ENCODE results near the gene TBC1D21.

The TBC1D21 gene

DNA sequence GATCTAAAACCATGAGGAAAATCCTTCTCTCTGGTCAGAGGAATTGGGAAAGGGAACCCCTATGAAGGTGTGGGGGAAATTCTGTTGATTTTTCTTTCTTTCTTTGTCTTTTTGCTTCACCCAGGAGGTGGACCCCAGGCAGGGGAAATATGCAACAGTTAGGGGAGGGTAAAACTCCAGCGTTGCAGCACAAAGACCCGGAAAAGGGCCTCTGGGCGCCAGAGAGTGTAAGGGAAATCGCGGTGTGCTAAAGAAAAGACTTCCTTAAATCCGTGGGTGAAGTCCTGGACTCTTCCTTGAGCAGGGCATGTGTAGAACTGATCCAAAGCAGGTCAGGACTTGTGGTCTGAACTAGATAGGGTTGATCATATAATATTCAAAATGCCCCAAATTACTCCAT is 11.1 kb upstream of the TBC1D21 start:
- no peak for DNase-seq (ENCODE audit: low spot score)

DNA sequence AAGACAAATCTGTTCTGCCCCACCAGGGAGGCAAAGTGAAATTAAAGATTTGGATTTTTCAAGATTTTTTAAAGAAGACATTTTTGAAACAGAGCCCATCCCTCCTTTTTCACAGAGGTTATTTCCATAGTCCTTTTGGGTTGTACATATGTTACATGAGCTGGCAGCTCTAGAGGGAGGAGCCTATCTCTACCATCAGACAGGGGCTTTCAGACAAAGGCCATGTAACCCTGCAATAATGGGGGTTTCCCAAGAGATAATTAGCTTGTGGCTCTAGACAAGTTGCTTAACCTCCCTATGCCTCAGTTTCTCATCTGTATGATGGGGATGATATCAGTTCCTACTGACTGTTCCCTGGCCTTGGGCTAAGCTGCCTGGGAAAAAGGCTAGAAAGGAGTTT is 8.0 kb upstream of the TBC1D21 start:
- no peak for DNase-seq (ENCODE audit: low spot score)

DNA sequence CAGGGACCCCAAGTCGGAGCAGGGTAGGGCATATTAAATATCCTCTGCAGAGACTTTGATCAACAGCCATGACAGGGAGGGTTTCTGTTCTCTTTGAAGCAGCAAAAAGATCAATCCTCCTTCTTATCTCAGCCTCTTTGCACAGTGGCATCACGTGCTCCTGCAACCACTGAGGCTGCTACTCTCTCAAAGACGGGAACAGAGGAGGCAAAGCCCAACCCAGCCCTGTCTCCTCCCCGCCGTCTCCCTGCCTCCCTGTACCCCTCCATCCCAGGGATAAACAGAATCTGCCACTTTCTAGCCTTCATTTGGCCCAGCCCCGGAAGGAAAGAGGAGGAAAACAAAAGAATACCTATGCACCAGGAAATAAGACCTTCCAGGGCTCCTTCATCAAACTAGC is 7.5 kb upstream of the TBC1D21 start:
- no peak for DNase-seq (ENCODE audit: low spot score)

GRCh38 chr15:73866481-73866880 is 6.9 kb upstream of the TBC1D21 start:
- no peak for DNase-seq (ENCODE audit: low spot score)

- no peak for DNase-seq (ENCODE audit: low spot score)
Observed at GRCh38 chr15:73866881-73867410, 6.4 kb upstream of the TBC1D21 start.

- no peak for DNase-seq (ENCODE audit: low spot score)
Observed at GRCh38 chr15:73867426-73867825, 5.9 kb upstream of the TBC1D21 start.

GRCh38 chr15:73867956-73868355 is 5.4 kb upstream of the TBC1D21 start:
- DNase-seq (ENCODE audit: low spot score): no peak

- no peak for DNase-seq (ENCODE audit: low spot score)
Observed at GRCh38 chr15:73869216-73869995, 4.0 kb upstream of the TBC1D21 start.

DNA sequence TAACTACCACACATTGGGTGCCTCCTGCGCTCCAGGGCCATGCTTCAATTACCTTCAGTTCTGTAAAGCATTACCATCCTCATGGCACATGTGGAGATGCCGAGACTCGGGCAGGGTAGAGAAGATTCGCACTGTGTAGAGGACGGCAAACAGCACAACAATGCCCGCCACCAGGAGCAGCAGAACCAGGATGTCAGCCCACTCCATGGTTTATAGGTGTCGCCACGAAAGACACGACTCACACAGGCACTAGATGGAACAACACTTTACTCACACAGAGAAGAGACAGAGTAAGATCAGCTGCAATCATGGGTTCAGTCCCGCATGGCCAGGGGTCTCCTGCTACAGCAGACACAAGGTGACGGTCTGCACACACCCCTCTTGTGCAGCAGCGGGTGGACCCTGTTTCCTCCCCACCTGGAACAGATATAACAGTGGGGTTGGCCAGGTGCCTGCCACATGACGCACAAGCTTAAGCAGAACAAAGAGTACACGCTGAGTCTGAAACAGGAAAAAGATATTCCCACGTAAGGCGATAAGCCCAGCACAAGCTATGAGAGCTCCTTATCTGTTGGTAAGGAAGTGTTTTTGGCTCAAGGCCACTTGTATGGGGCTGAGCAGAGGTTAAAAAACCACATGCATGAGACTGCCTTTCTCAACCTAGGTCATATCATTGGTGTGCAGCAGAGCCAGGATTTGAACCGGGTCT is 2.5 kb upstream of the TBC1D21 start:
- DNase-seq (ENCODE audit: low spot score): no peak

GRCh38 chr15:73872346-73872745 is 1.0 kb upstream of the TBC1D21 start:
- no peak for DNase-seq (ENCODE audit: low spot score)

DNA sequence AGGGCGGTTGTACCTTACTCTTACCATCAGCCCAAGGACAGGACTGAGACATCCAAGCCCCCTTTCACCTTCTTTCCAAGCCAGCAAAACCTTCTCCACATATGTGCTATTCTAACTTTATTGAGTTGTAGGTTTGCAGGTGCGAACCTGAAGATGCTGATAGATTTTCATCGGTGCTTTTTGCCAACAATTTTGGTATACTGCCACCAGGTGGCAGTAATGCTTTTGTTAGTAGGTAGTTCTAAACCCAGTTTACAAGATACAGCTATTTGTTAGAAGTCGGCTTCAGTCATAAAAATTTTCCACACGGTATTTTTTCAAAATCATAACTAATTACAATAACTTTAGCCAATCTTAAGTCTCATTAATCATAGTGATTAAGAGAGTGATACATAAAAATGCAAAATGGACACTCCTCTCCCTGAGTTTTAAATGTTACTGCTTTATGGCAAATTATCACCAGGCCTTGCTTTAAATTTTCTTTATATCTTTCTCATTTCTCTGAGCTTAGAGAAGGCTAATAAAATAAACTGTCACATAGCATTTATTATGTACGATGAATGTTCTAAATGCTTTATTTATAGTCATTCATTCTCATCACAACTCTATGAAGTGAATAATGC is 636 bp downstream of the TBC1D21 start:
- DNase-seq (ENCODE audit: low spot score): peak; percentile 45

- no peak for DNase-seq (ENCODE audit: low spot score)
Observed at GRCh38 chr15:73879426-73879825, 6.1 kb downstream of the TBC1D21 start.

DNA sequence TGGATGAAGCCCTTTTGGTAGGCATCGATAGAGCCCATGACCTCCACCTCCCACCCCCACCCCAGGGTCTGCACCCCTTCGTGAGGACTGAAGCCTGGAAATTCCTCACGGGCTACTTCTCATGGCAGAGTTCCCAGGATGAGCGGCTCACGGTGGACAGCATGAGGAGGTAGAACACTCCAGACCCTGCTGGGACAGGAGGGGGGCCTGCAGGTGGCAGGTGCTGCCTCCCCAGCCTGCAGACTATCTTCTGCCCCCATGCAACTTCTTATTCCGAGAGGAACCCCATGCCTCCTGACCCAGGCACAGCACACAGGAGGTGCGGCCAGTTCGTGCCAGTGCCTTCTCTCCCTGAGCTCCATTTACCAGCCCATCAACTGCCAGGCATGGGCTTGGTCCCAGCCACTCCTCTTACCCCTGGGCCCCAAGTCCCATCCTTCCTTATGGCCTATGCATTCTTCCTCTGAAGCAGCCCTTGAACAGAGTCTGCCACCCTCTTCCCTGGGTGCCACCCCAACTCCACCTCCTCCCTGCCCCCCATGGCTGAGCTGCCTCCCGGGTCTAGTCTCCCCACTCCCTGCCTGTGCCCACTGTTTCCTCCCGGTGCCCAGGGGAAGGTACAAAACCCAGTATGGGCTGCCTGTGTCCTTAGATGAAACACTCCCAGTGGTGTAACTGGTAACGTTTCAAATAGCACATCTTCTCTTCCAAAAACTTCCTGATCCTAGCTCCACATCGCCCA is 8.4 kb downstream of the TBC1D21 start:
- no peak for DNase-seq (ENCODE audit: low spot score)

- no peak for DNase-seq (ENCODE audit: low spot score)
Observed at GRCh38 chr15:73882761-73883419, 9.5 kb downstream of the TBC1D21 start.

GRCh38 chr15:73884159-73884558 is 10.8 kb downstream of the TBC1D21 start:
- DNase-seq (ENCODE audit: low spot score): no peak

DNA sequence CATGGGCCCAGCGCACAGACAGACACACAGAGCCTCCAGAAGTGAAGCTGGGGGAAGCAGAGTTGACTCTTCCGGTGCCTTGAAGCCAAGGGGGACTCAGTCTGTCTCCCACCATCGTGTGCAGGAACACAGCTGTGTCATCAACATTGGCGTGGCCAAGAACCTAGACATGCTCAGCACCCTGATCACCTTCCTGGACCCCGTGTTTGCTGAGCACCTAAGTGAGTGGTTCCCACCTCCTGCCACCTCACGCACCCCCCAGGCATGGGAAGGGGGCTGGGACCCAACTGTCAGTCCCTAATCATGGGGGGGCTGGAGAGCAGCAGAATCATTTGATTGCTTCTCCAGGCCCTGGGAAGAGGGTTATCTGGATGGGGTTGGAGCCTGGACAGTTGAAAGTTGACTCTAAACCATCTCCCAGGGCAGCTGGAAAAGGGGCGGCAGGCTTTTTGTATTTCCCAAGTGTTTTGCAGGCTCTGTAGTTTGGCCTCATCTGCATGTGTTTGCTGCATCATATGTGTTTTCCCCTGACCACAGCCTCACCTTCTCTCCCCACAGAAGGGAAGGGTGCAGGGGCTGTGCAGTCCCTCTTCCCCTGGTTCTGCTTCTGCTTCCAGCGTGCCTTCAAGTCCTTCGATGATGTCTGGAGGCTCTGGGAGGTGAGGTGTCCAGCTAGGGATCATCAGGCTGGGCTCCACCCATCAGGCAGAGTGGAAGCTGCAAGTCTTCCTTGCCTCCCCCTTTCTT is 12.8 kb downstream of the TBC1D21 start:
- DNase-seq (ENCODE audit: low spot score): no peak

DNA sequence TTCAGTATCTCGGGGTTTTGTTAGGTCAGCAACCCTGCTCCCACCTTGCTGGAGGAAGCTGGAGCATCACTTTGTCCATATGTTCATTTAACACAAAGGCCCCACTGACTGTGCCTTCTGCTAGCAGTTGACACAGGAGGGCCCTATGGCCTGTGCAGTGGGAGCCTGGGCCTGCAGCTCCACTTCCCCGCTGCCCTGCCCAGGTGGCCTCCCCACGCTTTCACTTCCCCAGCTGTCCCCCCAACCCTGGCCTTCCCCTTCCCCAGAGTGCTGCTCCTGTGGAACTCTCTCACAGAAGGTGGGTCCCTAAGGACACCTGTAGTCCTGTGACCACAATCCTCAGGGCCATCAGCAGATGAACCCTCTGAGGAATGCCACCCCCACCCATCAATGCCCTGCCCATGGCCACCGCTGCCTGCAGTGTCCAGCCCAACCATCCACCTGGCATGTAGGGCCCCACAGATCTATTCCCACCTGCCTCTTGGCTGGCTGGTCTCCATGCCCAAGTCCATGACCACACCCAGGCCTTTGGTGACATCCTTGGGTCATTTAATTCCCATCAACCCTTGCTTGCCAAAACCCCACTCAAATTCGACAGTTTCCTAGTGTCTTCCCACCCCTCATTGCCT is 13.5 kb downstream of the TBC1D21 start:
- DNase-seq (ENCODE audit: low spot score): no peak

DNA sequence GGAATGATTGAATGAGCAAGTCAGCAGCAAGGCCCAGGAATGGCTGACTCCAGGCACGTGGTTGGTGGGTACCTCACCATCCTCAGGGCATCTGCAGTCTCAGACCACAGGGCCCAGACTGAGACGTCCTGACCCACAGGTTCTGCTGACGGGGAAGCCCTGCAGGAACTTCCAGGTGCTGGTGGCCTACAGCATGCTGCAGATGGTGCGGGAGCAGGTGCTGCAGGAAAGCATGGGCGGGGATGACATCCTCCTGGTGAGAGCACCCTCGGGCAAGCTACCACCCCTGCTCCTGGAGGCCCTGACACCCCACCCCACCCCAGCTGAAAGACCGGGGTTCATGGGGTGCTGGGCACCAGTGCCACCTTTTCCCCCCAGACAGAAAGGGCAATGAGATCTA is 14.1 kb downstream of the TBC1D21 start:
- no peak for DNase-seq (ENCODE audit: low spot score)

DNA sequence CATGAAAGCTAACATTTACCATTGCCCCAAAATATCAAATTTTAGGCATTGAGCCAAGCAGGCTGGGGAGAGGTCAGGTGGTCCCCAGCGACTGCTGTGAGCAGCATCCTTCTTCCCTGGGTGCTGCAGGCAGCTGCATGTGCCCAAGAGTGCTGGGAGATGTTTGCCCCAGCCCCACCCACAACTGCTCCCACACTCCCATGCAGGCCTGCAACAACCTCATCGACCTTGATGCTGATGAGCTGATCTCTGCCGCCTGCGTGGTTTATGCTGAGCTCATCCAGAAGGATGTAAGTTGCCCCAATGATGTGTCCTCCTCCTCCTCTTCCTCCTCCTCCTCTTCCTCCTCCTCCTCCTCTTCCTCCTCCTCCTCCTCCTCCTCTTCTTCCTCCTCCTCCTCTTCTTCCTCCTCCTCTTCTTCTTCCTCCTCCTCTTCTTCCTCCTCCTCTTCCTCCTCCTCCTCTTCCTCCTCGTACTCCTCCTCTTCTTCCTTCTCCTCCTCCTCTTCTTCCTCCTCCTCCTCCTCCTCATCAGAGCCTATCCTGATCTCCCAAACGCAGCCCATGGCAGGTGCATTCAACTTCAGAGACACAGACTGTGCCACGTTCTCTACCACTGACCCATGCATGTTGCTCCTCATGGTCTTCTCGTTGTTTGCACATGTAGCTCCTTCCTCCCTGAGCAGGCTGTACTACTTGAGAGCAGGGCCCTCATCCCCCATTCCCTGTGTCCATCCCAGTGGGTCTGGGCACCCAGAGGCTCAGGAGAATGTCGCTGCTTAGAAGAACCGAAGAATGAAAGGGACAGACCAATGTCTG is 15.1 kb downstream of the TBC1D21 start:
- no peak for DNase-seq (ENCODE audit: low spot score)

All from hematopoietic multipotent progenitor cell treated with erythropoietin and hydrocortisone succinate and interleukin-3 and kit ligand, for 17 days (in vitro differentiated cells).